Measurements from ENCODE around the gene ACAA2. TPM values are rescaled to one million over a fixed set of nuclear protein-coding genes. Genes with fewer than 3 reads are reported as not detected.
"Not testable (repeated sequence)": the region's sequence is repeated elsewhere in the genome, so short reads cannot be mapped to it uniquely, and the experiment has no call there.

Gene ACAA2
- total RNA-seq, 1 donor from 2014 or later: 22.5 TPM

DNA sequence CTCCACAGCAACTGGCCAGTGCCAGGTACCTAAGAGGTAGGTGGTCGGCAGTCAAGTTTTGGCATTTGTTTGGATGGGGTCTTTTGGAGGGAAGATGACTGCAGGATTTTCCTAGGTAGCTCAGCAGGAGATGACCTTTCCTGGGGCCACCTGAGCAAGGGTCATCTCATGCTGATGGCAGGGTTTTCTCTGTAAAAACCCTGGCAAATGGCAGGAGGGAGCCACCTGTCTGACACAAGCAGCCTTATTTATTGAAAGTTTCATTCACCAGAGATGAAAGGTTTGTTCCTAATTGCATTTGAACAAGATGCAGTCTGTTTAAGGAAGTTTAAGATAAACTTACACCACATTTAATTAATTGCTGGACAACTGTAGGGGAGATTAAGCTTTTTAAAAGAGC lies 31.6 kb upstream of the ACAA2 start:
- no peak for DNase-seq

DNA sequence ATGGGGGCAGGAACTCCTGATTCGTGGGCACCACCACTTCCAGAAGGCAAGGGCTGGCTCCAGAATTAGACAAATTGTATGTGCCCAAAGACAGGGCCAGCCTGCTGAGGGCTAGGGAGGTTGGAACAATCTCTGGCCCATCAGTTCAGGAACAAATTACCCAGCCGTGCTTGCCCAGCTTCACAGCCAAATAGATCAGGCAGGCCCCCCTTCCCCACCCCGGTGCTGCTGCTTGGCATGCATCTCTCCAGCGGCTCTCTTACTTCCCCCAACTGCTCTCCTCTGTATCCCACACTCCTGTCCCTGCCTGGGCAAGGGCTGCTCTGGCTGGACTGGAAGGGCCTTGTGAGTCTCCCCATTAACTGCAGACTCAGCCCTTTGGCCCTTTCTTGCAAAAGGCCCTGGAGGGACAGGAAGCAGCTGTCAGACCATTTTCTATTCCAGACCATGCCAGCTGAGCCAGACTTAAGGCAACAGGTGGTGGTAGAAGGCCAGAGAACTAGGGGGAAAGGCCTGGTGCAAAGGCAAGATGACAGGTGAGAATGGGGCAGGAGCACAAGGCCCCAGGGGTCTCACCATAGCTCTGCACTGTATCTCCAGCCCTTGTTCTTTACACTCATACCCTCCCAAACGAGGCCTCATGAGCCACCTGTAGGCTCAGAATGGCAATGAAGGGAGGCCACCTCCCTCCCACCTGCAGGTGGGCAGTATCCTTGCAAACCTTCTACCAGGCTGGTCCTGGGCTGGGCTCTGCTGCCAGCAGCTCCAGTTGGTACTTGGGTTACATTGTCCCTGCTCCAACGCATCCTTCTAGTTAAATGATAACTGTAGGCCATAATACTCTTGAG lies 30.7 kb upstream of the ACAA2 start:
- DNase-seq: no peak

DNA sequence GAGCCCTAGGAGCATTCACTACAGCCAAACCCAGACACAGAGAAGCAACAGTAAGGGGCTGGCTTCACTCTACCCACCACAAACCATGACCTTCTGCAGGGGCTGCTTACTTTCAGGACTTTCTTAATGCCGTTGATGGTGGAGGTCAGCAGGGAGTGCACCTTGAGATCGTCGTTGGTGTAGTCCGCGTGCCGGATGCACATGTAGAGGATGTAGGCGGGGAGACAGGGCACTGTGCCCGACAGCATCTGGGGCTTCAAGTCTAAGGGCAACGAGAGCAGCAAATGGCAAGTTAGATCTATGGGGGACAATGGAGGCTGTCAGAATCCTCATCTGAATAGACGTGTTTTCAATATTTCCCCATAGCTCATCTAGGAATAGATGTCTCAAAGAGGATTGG lies 29.8 kb upstream of the ACAA2 start:
- no peak for DNase-seq

DNA sequence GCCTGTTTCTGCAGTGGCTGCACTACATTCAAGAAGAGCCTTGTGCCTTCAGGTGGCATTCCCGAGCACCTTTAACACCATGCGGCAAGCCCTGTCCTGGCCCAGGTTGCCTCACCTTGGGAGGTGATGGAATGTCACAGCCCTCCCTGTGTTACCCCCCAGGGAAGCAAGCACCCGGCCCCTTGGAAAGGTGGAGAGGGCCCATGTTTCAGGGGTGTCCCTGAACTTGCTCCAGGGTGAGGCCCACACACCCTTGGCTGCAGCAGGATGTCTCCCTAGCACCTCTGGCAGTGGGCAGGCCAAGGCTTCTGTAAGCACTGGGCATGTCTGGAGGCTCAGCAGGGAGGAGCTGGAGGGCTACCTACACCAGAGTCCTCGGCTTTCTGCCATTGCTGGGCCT lies 29.3 kb upstream of the ACAA2 start:
- DNase-seq: no peak

DNA sequence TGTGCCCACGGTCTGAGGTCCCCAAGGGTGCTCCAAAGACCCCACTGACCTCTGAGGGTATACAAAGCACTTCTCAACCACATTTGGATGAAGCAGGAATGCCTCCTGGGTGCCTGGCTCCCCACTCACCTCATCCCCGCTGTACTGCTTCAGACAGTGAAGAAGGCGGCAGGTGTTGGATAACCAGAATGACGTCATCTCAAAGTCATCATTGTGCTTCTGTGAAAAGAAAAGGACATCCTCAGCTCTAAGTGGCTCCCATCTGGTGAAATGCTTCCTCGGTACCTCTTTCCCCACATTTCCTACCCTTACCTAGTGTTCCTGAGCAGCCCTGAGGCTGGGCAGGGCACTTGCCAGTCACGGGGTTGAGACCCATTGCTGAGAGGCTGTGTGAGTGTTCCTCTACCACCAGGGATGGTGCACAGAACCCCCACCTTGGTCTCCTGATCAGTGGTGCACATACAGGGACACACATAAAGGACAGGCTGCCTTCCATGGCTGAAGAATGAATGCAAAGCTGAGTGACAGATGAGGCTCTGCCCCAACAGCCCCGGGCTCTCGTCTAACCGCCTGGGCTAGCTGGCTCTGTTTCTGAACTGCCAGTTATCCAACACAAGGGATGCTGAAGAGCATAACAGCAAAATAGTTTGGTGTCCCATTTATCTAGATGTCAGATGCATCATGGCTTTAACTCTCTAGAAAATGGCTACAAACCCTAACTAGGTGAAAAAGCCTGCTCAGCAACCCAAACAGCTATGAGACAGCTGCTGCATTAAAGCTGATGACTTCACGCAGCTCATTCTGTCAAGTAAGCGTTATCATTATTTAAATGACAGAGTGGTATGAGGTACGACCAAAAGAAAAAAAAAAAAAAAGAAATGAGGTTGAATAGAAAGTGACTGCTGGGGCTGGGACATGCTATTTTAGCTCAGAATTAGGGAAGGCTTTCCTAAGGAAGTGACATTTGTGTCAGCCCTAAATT lies 28.2 kb upstream of the ACAA2 start:
- DNase-seq: no peak

DNA sequence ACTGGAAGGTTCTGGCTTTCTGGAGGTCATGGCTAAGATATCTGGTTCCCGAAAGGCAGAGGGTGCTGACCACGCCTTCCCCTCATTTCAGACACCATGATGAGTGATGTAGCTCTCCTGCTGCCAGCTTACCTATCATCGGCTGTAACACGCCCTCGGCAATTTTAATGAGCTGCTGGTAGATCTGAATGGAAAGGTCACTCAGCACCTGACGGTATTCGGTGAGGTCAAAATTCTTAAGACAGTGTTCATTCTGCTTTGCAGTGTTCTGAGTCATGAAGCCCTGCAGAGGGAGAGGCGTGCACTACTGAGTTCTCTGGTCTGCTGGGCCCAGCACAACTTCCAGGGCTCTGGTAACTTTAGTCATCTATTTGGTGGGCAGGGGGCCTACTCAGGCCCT lies 25.7 kb upstream of the ACAA2 start:
- no peak for DNase-seq

DNA sequence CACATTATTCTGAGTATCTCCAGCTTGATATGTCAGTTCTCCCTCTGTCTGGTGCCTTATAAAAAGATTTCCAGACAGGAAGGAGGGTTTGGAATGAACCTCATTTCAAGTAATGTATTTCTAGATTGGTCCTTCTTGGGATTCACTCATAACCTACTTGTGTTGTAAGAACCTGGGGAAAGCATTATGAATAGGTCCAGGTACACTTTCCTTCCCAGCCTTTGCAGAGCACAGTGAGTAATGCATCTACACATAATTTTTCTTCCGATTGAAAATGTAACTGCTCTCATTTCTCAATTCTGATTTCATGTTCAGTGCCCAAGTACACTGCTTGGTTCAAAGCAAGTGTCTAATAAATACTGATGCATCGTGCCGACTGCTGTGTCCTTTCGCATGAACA lies 25.0 kb upstream of the ACAA2 start:
- DNase-seq: no peak

DNA sequence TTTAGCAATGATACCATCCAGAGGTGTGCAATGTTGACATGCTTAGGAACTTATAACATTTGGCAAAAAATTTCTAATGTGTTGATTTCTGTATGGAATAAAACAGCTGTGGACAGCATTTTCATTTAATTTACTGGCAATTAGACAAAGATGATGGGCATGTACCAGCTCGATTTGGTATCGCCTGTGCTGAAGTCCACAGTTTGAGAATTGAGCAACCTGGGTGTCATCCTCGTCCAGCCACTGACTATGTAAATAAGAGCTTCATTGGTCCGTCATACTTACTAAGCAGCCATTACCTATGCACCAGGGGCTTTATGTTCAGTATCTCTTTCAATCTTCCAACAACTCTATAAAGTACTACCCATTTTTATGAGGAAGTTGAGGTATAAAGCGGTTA lies 24.6 kb upstream of the ACAA2 start:
- DNase-seq: no peak

DNA sequence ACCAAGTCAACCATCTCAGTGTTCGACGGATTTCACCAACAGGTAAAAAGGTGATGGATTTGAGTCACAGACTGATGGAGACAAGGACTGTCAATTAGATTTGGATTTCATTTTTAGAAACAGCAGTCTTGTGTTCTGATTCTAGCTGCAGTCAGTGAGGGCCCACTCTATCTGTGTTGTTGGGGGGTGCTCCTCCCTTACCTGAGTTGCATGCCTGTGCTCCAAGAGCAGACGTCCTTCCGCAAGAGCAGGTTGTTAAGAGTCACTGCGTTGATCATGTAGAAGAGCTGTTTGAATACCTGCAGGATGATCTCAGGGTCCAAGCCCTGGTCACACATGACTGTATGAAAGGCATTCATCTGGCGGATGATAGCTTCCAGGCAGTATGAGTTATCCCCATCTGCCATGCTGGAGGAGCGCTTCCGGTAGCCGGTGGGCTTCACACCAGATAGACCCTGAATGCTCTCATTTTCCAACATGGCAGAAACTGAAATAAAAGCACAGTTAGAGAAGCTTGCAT lies 24.0 kb upstream of the ACAA2 start:
- DNase-seq: not testable (repeated sequence)

DNA sequence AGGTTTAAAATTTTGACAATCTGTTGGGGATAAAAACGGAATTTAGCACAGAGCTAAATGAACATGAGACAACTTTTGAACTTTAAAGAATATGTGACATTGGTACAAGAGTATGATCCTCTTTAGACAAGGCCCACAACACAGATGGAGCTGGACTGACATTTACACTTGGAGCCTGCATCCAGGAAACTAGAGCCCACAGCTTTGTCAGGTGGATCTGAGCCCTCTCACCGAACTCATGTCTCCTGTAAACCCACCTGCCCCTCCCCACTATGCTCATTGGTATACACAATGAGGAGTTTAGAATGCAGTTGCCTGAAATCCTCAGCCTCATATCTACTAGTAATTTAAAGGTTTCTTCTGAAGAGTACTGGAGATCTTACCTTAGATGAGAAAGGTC lies 22.1 kb upstream of the ACAA2 start:
- DNase-seq: no peak

DNA sequence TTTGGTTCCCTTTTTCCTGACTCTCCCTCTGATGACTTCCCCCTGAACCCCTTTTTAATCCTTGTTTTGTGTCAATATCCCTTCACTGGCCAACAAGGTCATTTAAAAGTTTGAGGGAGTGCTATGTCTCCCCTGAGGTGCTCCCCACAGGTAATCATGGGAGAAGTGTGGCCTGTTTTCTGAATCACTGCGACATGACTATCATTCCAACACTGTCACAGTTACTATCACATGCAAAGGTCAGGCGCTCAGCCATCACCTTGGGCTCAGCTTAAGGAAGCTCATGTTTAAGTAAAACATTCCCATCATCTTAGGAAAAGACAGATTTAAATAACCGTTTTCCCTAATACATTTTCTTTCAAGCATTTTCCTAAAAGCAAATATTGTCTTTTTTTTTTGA lies 20.9 kb upstream of the ACAA2 start:
- DNase-seq: no peak

DNA sequence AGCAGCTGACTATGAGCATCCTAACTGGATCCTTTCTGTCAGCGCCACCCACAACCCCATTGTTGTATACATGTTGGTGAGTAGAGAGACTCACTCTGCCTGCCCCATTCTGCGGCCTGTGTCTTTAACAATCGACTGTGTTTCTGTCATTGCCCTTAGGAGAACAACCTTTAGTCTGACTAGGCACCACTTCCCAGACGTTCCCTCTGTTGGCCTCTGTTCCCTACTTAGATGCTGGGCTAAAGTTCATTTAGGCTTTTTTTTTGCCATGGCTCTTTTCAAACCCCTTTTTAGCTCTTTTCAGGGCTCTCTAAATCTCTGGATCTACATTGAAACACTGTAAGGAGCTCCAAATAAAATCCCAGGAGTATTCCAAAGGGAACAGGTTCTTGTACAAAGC lies 20.5 kb upstream of the ACAA2 start:
- no peak for DNase-seq

DNA sequence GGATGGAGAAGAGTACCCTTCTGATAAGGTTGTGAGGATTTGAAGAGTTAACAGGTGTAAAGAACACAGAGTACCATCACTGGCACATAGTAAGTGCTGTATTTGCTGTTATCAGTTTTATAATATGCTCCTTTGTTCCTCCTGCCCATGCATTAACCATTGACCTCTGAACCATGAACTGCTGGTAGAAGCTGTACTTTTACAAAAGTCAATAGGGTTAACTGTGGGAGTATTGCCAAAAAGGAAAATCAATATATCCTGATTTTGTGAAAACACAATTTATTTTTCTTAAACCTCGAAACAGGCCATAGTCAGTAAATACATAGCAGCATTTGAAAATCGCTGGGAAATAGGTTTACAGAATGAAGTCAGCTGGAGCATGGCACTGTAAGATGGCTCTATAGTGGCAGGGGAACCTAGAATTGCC lies 18.9 kb upstream of the ACAA2 start:
- DNase-seq: no peak

DNA sequence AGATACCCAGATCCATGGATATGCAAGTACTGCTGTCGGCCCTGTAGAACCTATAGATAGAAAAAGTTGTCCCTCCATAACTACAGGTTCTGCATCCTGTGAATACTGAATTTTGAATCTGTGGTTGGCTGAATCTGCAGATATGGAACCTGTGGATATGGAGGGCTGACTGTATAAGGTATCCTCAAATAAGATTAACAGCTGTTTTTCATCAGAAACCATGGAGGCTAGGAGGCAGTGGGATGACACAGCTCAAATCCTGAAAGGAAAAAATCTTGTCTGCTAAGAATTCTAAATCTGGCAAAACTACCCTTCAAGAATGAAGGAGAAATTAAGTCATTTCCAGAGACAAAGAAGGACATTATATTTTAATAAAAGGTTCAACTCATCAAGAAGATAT lies 14.7 kb upstream of the ACAA2 start:
- no peak for DNase-seq

DNA sequence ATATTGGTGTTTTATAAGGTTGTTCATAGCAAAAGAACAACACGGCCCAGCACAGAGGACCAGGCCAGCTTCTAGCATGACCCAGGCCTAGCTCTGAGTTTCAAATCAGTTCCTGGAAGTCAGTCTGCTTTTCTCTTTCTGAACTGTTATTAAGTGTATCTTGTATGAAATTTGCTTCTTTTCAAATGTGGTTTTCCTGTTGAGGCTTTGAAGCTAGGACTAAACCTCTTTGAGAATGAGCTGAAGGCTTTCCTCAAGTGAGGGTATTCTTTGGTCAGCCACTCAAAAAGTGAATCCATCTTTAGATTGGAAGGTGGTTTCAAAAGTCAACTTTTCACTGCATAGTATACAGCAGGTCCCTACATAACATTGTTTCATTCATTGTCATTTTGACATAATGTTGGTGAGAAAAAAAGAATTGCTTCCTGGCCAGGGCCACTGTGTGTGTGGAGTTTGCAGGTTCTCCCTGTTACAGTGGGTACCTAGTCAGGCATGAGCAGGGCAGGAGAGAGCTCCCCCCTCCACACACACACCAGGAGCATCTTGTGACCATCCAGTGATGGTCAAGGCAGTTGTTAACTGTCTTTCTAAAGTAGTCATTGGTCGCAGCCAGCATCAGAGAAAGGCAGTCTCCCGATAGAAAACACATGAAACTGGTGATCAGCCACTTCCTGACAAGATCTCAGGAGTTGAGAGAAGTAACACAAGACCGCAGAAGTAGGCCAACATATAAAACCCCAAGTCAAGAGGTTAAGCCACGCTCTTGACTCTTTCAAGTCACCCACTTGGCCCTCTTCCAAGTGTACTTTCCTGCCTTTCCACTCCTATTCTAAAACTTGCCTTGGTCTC lies 6.7 kb upstream of the ACAA2 start:
- DNase-seq: no peak

DNA sequence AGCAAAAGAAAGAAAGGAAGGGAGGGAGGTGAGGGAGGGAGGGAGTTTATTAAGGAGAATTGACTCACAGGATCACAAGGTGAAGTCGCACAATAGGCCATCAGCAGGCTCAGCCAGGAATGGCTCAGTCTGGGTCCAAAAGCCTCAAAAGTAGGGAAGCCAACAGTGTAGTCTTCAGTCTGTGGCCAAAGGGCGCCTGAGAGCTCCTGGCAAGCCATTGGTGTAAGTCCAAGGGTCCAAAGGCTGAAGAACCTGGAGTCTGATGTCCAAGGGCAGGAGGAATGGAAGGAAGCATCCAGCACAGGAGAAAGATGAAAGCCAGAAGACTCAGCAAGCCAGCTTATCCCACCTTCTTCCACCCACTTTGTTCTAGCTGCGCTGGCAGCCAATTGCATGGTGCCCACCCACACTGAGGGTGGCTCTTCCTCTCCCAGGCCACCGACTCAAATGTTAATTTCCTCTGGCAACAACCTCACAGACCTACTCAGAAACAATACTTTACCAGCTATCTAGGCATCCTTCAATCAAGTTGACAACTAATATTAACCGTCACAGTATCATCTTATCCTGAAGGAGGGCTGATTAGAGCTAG lies 5.8 kb upstream of the ACAA2 start:
- DNase-seq: no peak

DNA sequence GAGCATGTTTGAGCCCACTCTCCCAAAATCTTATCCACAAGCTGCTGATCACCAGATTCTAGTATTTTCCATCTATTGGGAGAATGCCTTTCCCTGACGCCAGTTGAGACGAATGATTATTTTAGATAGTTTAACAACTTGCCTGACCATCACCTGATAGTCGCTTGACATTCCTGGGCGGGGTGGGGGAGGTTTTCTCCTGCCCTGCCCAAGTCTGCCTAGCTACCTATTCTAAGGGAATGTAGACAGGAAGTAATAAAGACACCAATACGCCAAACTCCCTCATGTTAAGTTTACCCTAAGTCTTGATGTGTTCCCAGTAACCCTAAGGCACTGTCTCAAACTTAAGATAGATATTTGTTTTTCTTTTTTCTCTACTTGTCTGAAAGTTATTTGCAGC lies 4.6 kb upstream of the ACAA2 start:
- no peak for DNase-seq

DNA sequence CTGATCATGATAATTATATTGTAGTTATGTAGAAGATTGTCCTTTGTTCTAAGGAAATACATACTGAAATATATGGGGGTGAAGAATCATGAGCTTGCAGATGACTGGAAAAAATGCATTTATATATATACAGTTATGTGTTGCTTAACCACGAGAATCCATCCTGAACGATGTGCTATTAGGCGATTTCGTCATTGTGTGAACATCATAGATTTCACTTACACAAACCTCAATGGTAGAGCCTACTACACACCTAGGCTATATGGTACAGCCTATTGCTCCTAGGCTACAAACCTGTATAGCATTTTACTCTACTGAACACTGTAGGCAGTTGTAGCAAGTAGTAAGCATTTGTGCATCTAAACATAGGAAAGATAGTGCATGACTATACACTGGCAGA lies 2.6 kb upstream of the ACAA2 start:
- no peak for DNase-seq

DNA sequence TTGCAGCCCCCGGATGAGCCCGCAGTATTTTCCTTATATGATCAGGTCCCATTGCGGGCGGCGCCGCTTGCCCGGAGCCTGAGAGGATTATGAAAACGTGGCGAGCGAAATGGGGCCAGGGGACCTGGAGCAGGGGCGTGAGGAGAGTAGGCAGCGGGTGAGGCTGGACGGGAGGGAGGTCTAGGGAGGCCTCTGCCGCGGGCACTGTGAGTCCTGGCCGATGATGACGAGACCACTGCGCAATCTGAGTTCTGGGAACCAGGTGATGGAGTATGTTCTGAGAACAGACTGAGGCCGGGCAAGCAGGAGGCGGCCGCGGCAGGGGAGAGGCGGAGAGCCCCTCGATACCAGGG lies 790 bp upstream of the ACAA2 start:
- peak; percentile 44 for DNase-seq

DNA sequence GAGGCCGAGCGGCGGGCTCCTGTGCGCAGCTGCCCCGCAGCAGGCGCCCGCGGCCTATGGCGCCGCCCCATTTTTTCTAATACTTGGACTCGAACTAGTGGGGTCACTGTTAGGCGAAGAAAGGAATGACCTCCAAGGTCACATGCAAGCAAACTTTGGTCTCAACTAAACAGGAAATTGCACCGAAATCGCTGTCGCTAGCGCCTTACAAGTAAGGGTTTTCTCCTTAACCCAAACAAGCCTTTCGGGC lies 339 bp downstream of the ACAA2 start:
- peak; percentile 26 for DNase-seq

DNA sequence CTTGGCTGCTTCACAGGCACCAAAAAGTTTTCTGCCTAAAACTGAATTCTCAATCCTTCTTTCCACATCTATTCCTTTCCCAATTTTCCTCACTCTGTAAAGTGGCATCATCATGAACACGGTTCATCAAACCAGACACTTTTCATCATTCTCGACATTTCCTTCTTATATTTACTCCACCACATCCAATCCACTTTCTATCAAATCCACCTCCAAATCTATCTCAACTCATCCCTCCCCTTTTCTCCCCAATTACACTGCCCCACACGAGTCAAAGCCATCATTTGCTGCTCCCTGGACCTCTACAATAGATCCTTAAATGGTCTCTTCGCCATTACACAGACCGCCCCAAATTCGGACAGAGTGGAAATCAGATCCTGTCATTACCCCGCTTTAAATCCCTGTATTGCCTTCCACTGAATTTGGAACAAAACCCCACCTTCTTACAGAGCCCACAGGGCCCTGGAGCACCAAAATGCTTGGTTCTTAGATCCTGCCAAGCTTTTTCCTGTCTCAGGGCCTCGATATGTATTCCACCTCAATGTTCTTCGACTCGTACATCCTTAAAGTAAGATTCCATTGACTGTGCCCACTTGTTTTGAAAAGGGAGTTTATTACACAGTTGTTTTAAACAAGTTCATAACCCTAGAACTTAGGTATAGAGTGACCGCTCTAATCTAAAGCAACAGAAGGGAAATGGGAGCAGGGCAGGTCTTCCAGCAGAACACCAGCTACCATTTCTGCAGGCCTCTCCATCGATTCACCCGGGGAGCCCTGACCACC lies 856 bp downstream of the ACAA2 start:
- no peak for DNase-seq
